ENCODE measurements around the gene TSC22D4.

TSC22D4 gene

GRCh38 chr7:100469227-100470044, 9.6 kb downstream of the TSC22D4 start:
- peak overlapping the region; percentile 49 for H3K27ac ChIP-seq

GRCh38 chr7:100467638-100468373, 11.2 kb downstream of the TSC22D4 start:
- no peak for TF ChIP-seq CTCF (conservative IDR thresholded peaks at IDR 0.05)
- H3K27ac ChIP-seq: peak overlapping the region; percentile 68; the same call in 1 of the 2 replicates

More at GRCh38 chr7:100469227-100470044, 9.6 kb downstream of the TSC22D4 start:
- peak; percentile 98 for TF ChIP-seq CTCF (conservative IDR thresholded peaks at IDR 0.05)

GRCh38 chr7:100466653-100467605, 12.1 kb downstream of the TSC22D4 start:
- TF ChIP-seq CTCF (conservative IDR thresholded peaks at IDR 0.05): no peak
- H3K27ac ChIP-seq: peak overlapping the region; percentile 68

DNA sequence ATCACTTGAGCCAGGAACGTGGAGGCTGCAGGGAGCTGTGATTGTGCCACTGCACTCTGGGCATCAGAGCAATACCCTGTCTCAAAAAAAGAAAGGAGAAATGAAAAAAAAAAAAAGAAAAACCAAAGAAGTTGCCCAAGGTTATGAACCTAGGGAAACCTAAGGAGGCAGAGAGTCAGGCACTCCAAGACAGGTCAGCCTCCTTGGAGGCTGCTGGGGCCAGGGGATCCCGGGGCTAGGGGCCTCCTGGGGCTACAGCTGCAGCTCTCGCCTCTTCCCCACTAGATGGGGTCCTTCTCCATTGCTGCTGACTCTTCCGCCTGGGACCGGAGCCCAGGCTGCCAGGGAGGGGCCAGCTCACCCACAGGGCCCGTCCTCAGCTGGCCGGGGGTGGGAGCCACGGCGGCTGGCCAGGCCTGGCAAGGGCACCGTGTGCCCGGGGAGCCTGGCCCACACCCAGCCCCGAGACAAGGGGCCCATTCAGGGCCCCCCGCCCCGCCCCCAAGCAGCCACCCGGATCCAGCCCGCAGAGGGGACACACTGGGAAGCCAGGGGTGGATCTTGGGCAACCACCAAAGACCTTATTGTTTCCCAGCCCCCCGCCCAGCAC, 13.2 kb downstream of the TSC22D4 start:
- peak overlapping the region; percentile 68 for H3K27ac ChIP-seq
- peak; percentile 90 for TF ChIP-seq CTCF (conservative IDR thresholded peaks at IDR 0.05)

DNA sequence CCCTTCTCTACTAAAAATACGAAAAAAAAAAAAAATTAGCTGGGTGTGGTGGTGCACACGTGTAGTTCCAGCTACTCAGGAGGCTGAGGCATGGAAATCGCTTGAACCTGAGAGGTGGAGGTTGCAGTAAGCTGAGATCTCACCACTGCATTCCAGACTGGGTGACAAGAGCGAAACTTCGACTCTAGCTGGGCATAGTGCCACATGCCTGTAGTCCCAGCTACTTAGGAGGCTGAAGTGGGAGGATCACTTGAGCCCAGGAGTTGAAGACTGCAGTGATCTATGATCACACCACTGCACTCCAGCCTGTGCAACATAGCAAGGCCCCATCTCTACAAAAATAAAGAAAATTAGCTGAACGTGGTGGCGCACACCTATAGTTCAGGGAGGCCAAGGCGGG, 13.7 kb downstream of the TSC22D4 start:
- TF ChIP-seq CTCF (conservative IDR thresholded peaks at IDR 0.05): no peak
- H3K27ac ChIP-seq: peak overlapping the region; percentile 68

GRCh38 chr7:100464791-100465190, 14.2 kb downstream of the TSC22D4 start:
- peak overlapping the region; percentile 68; the same call in 1 of the 2 replicates for H3K27ac ChIP-seq
- TF ChIP-seq CTCF (conservative IDR thresholded peaks at IDR 0.05): no peak

All from VCaP (cell line).